ENCODE results near the gene PLCB1.

The PLCB1 gene

DNA sequence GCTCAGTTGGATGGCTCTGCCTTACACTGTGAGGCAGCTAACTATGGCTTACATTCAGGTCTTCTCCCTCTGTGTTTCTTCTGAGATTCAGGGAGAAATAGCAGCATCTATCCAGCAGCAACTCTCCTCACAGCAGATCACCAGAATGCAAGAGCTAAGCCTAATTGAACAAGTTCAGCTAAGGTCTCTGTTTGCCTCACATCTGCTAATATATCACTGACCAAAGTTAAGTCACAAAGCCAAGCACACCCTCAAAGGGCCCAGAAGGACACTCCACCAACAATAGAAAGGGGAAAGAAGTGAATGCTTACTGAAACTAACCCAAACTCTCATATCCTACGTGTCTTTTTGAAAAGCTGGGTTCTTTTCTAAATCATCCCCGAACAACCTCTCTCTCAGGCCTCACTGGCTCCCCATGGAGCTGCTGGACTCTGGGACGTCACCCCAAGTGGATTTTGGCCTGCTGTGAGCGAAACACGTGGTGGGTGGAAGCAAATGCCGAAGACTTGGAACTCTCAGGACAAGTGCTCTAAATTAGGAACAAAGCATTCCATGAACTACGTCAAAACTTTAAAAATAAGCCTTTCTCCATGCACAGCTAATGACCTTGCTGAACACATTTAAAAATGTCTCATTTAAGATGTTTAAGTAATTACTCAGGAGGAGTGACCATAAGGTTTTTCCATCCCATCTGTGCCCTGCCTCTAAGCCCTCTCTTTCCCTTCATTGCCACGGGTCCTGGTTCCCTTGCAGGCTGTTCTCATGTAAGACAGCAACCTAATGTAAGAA is 769.4 kb downstream of the PLCB1 start:
- no peak overlapping the region for H3K4me3 ChIP-seq (ENCODE audit: low read length)
- peaks cover 3% of the 10 kb centered on the region; the same call in 1 of the 2 replicates for H3K4me1 ChIP-seq (ENCODE audit: insufficient read depth, low read length)
- no peaks in the 10 kb centered on the region for H3K36me3 ChIP-seq (ENCODE audit: insufficient read depth, low read depth, low read length)
- no peak overlapping the region for H3K27ac ChIP-seq (ENCODE audit: low read length)
- no peaks in the 10 kb centered on the region for H3K27me3 ChIP-seq (ENCODE audit: insufficient read depth, low read length)
- no peak overlapping the region for H3K9ac ChIP-seq (ENCODE audit: low read depth, low read length)
- no peaks in the 10 kb centered on the region for H3K9me3 ChIP-seq (ENCODE audit: insufficient read depth, low read depth, low read length)

DNA sequence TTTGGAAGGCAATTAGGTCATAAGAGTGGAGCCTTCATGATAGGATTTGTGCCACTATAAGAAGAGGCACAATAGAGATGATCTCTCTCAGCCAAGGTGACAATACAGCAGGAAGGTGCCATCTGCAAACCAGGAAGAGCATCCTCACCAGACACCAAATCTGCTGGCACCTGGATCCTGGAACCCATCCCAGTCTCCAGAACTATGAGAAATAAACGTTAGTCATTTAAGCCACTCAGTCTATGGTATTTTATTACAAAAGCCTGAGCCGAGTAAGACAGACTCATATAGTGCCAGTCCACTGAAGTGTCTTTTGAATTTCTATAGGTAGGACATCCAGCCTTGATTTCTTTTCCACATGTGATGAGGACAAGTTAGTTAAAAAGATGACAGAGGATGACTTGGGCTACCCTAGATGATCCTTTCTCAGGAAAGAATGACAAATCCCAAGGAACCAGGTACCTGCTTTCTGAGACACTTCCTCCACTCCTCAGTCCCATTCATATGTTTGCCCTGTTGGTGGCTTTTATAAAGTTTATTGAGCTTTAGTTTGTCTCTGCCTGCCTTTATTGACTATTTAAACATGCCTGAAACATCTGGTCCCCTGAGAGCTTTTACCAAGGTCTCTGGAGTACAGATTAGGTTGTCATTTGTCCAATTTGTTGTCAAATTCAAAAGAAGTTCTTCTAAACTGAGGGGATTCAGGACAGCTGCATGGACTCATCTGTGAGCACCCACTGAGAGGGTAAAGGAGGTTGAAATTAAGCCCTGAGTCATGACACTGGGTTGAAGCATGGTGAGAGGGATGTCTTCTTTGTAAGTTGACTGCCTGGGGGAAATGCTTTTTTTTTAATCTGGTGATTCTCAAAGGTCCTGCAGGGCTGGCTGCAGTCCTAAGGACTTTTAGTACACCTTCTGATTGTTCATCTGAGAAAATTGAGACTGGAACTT is 771.9 kb downstream of the PLCB1 start:
- no peak overlapping the region for H3K4me3 ChIP-seq (ENCODE audit: low read length)
- no peaks in the 10 kb centered on the region for H3K9me3 ChIP-seq (ENCODE audit: insufficient read depth, low read depth, low read length)
- no peaks in the 10 kb centered on the region for H3K27me3 ChIP-seq (ENCODE audit: insufficient read depth, low read length)
- no peak overlapping the region for H3K27ac ChIP-seq (ENCODE audit: low read length)
- H3K4me1 ChIP-seq (ENCODE audit: insufficient read depth, low read length), result peaks cover 3% of the 10 kb centered on the region; the same call in 1 of the 2 replicates
- no peak overlapping the region for H3K9ac ChIP-seq (ENCODE audit: low read depth, low read length)
- H3K36me3 ChIP-seq (ENCODE audit: insufficient read depth, low read depth, low read length), result no peaks in the 10 kb centered on the region

GRCh38 chr20:8909596-8909995 is 777.5 kb downstream of the PLCB1 start:
- Histone ChIP-seq H3K9me3 (ENCODE audit: insufficient read depth, low read depth, low read length) (no peaks in the 10 kb centered on the region), H3K9ac (ENCODE audit: low read depth, low read length) (no peak overlapping the region), H3K27me3 (ENCODE audit: insufficient read depth, low read length) (no peaks in the 10 kb centered on the region), H3K4me3 (ENCODE audit: low read length) (no peak overlapping the region), H3K27ac (ENCODE audit: low read length) (no peak overlapping the region), H3K4me1 (ENCODE audit: insufficient read depth, low read length) (no peaks in the 10 kb centered on the region; the same call in 1 of the 2 replicates), H3K36me3 (ENCODE audit: insufficient read depth, low read depth, low read length) (no peaks in the 10 kb centered on the region)

GRCh38 chr20:8912096-8912495 is 780.0 kb downstream of the PLCB1 start:
- no peaks in the 10 kb centered on the region; the same call in 1 of the 2 replicates for H3K4me1 ChIP-seq (ENCODE audit: insufficient read depth, low read length)
- no peaks in the 10 kb centered on the region for H3K9me3 ChIP-seq (ENCODE audit: insufficient read depth, low read depth, low read length)
- H3K36me3 ChIP-seq (ENCODE audit: insufficient read depth, low read depth, low read length), result no peaks in the 10 kb centered on the region
- no peak overlapping the region for H3K9ac ChIP-seq (ENCODE audit: low read depth, low read length)
- no peaks in the 10 kb centered on the region for H3K27me3 ChIP-seq (ENCODE audit: insufficient read depth, low read length)
- no peak overlapping the region for H3K4me3 ChIP-seq (ENCODE audit: low read length)
- H3K27ac ChIP-seq (ENCODE audit: low read length), result no peak overlapping the region

GRCh38 chr20:8912731-8913130 is 780.7 kb downstream of the PLCB1 start:
- Histone ChIP-seq H3K4me3 (ENCODE audit: low read length) (no peak overlapping the region), H3K4me1 (ENCODE audit: insufficient read depth, low read length) (no peaks in the 10 kb centered on the region; the same call in 1 of the 2 replicates), H3K27me3 (ENCODE audit: insufficient read depth, low read length) (no peaks in the 10 kb centered on the region), H3K27ac (ENCODE audit: low read length) (no peak overlapping the region), H3K9ac (ENCODE audit: low read depth, low read length) (no peak overlapping the region), H3K9me3 (ENCODE audit: insufficient read depth, low read depth, low read length) (no peaks in the 10 kb centered on the region), H3K36me3 (ENCODE audit: insufficient read depth, low read depth, low read length) (no peaks in the 10 kb centered on the region)

- Histone ChIP-seq H3K36me3 (ENCODE audit: insufficient read depth, low read depth, low read length) (no peaks in the 10 kb centered on the region), H3K27ac (ENCODE audit: low read length) (no peak overlapping the region), H3K27me3 (ENCODE audit: insufficient read depth, low read length) (no peaks in the 10 kb centered on the region), H3K9ac (ENCODE audit: low read depth, low read length) (no peak overlapping the region), H3K4me3 (ENCODE audit: low read length) (no peak overlapping the region), H3K4me1 (ENCODE audit: insufficient read depth, low read length) (peaks cover 3% of the 10 kb centered on the region; the same call in 1 of the 2 replicates), H3K9me3 (ENCODE audit: insufficient read depth, low read depth, low read length) (no peaks in the 10 kb centered on the region)
Observed at GRCh38 chr20:8913456-8913855, 781.4 kb downstream of the PLCB1 start.

DNA sequence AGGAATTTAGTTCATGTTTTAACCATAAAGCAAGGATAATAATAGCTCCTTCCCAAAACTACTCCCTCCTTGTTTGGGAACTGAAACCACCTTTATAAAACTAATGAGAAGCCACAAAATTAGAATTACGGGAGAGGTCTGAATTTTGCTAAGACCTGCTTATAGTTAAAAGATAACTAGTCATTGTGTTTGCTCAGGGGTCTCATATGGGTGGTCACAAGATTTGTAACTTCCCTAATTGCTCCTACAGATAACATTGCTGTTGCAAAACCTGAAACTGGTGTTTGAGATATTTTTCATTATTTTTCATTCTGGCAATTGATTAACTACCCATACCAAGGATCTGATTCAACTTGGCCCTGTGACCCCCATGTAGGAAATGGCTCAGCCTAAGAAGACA is 782.4 kb downstream of the PLCB1 start:
- H3K36me3 ChIP-seq (ENCODE audit: insufficient read depth, low read depth, low read length), result no peaks in the 10 kb centered on the region
- no peak overlapping the region for H3K4me3 ChIP-seq (ENCODE audit: low read length)
- no peak overlapping the region for H3K9ac ChIP-seq (ENCODE audit: low read depth, low read length)
- no peak overlapping the region for H3K27ac ChIP-seq (ENCODE audit: low read length)
- H3K9me3 ChIP-seq (ENCODE audit: insufficient read depth, low read depth, low read length), result no peaks in the 10 kb centered on the region
- H3K27me3 ChIP-seq (ENCODE audit: insufficient read depth, low read length), result no peaks in the 10 kb centered on the region
- peaks cover 4% of the 10 kb centered on the region; the same call in 1 of the 2 replicates for H3K4me1 ChIP-seq (ENCODE audit: insufficient read depth, low read length)

- no peaks in the 10 kb centered on the region for H3K9me3 ChIP-seq (ENCODE audit: insufficient read depth, low read depth, low read length)
- no peaks in the 10 kb centered on the region for H3K27me3 ChIP-seq (ENCODE audit: insufficient read depth, low read length)
- no peak overlapping the region for H3K9ac ChIP-seq (ENCODE audit: low read depth, low read length)
- peaks cover 4% of the 10 kb centered on the region; the same call in 1 of the 2 replicates for H3K4me1 ChIP-seq (ENCODE audit: insufficient read depth, low read length)
- H3K4me3 ChIP-seq (ENCODE audit: low read length), result no peak overlapping the region
- H3K36me3 ChIP-seq (ENCODE audit: insufficient read depth, low read depth, low read length), result no peaks in the 10 kb centered on the region
- H3K27ac ChIP-seq (ENCODE audit: low read length), result no peak overlapping the region
Observed at GRCh38 chr20:8917084-8917483, 785.0 kb downstream of the PLCB1 start.

DNA sequence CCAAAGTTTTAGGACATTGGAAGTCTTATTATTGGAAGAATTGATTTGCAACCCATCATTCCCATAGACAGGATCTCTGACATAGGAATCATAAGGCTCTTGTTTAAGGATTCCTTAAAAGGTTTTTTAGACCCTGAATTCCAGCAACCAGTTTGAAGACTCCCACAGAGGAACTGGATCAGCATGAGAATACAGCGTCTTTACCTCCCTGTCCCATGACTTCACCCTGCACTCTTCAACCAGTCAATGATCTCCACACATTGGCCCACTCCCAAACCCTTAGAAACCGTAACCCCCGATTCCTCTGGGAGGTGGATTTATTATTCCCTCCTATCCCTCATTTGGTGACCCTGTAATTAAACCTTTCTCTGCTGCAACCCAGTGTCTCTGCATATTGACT is 786.1 kb downstream of the PLCB1 start:
- Histone ChIP-seq H3K9ac (ENCODE audit: low read depth, low read length) (no peak overlapping the region), H3K9me3 (ENCODE audit: insufficient read depth, low read depth, low read length) (no peaks in the 10 kb centered on the region), H3K27ac (ENCODE audit: low read length) (no peak overlapping the region), H3K36me3 (ENCODE audit: insufficient read depth, low read depth, low read length) (no peaks in the 10 kb centered on the region), H3K4me1 (ENCODE audit: insufficient read depth, low read length) (peaks cover 4% of the 10 kb centered on the region; the same call in 1 of the 2 replicates), H3K27me3 (ENCODE audit: insufficient read depth, low read length) (no peaks in the 10 kb centered on the region), H3K4me3 (ENCODE audit: low read length) (no peak overlapping the region; the same call in 1 of the 2 replicates)

GRCh38 chr20:8924539-8924938 is 792.5 kb downstream of the PLCB1 start:
- Histone ChIP-seq H3K27me3 (ENCODE audit: insufficient read depth, low read length) (no peaks in the 10 kb centered on the region), H3K4me3 (ENCODE audit: low read length) (no peak overlapping the region), H3K9ac (ENCODE audit: low read depth, low read length) (no peak overlapping the region), H3K4me1 (ENCODE audit: insufficient read depth, low read length) (no peaks in the 10 kb centered on the region), H3K27ac (ENCODE audit: low read length) (no peak overlapping the region), H3K36me3 (ENCODE audit: insufficient read depth, low read depth, low read length) (no peaks in the 10 kb centered on the region), H3K9me3 (ENCODE audit: insufficient read depth, low read depth, low read length) (no peaks in the 10 kb centered on the region)

- H3K27ac ChIP-seq (ENCODE audit: low read length), result no peak overlapping the region
- no peaks in the 10 kb centered on the region for H3K4me1 ChIP-seq (ENCODE audit: insufficient read depth, low read length)
- no peak overlapping the region for H3K9ac ChIP-seq (ENCODE audit: low read depth, low read length)
- no peaks in the 10 kb centered on the region for H3K9me3 ChIP-seq (ENCODE audit: insufficient read depth, low read depth, low read length)
- no peaks in the 10 kb centered on the region for H3K27me3 ChIP-seq (ENCODE audit: insufficient read depth, low read length)
- no peaks in the 10 kb centered on the region for H3K36me3 ChIP-seq (ENCODE audit: insufficient read depth, low read depth, low read length)
- no peak overlapping the region for H3K4me3 ChIP-seq (ENCODE audit: low read length)
Observed at GRCh38 chr20:8930726-8931125, 798.7 kb downstream of the PLCB1 start.

Data from iPS-20b (cell line).